Astrocyte of the spinal cord (primary cell): Measurements from ENCODE around the gene NTHL1.

ENCODE experiments used
- DNase-seq: peaks from one replicate; pipeline ENCODE4 v3.0.0; 2011; ENCODE audit warnings: low read depth, low spot score
- H3K4me3 ChIP-seq: 2 replicates; pipeline ENCODE4 v1.5.1; 2011; ENCODE audit warnings: low read depth, mild to moderate bottlenecking, low read length, moderate library complexity
- in situ Hi-C: cut with HindIII; loops from 2 replicates; pipeline ENCODE4 v1.10.0; 2017; ENCODE audit warnings: low sequenced_read_pairs
- TF ChIP-seq, protein P1 (sequence below): IDR thresholded peaks from 2 replicates; pipeline ENCODE4 v1.5.1; 2012; ENCODE audit warnings: low read depth, mild to moderate bottlenecking, low read length, inconsistent platforms

Gene NTHL1

GRCh38 chr16:2092256-2092620, 44.6 kb upstream of the NTHL1 start:
- H3K4me3 ChIP-seq: no peak overlapping the region
- in situ Hi-C loops: no loop called here
- TF ChIP-seq, protein P1, sequence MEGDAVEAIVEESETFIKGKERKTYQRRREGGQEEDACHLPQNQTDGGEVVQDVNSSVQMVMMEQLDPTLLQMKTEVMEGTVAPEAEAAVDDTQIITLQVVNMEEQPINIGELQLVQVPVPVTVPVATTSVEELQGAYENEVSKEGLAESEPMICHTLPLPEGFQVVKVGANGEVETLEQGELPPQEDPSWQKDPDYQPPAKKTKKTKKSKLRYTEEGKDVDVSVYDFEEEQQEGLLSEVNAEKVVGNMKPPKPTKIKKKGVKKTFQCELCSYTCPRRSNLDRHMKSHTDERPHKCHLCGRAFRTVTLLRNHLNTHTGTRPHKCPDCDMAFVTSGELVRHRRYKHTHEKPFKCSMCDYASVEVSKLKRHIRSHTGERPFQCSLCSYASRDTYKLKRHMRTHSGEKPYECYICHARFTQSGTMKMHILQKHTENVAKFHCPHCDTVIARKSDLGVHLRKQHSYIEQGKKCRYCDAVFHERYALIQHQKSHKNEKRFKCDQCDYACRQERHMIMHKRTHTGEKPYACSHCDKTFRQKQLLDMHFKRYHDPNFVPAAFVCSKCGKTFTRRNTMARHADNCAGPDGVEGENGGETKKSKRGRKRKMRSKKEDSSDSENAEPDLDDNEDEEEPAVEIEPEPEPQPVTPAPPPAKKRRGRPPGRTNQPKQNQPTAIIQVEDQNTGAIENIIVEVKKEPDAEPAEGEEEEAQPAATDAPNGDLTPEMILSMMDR: no peak
- no peak for DNase-seq

GRCh38 chr16:2091547-2092255, 44.1 kb upstream of the NTHL1 start:
- DNase-seq: no peak
- H3K4me3 ChIP-seq: no peak overlapping the region
- TF ChIP-seq, protein P1: no peak
- in situ Hi-C loops: no loop called here

DNA sequence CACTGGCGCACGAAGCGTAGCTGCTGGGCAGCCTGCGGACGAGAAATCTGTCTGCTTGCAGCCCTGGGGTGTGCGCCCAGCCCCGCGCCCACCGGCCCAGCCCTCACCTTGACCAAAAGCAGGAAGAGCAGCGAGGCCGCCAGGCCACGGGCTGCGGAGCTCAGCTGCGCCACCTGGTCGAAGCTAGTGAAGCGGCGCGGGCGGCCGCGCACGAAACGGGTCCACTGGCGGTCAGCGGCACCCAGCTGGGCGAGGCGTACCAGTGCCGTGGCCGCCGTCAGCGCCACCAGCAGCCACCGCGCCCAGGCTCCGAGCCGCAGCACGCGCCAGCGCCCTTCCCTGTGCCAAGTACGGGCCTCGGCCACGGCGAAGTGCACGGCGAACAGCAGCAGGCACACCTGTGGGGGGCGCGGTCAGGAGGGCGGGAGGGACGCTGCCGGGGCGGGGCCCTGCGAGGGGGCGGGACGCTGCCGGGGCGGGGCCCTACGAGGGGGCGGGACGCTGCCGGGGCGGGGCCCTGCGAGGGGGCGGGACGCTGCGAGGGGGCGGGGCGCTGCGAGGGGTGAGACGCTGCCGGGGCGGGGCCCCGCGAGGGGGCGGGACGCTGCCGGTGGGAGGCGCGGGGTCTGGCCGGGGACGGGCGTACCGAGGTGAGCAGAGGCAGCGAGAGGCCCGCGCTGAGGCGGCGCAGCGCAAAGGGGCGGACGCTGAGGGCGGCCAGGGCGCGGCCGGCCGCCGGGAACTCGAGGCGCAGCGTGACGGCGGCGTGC, 43.3 kb upstream of the NTHL1 start:
- no peak overlapping the region for H3K4me3 ChIP-seq
- TF ChIP-seq, protein P1: no peak
- in situ Hi-C loops: no loop called here
- DNase-seq: peak; percentile 46

- H3K4me3 ChIP-seq: no peak overlapping the region
- TF ChIP-seq, protein P1: no peak
- in situ Hi-C loops: no loop called here
- DNase-seq: no peak
These were observed 42.8 kb upstream of the NTHL1 start for GRCh38 chr16:2090481-2090776.

GRCh38 chr16:2089706-2090480, 42.3 kb upstream of the NTHL1 start:
- DNase-seq: no peak
- in situ Hi-C loops: no loop called here
- TF ChIP-seq, protein P1: no peak
- H3K4me3 ChIP-seq: no peak overlapping the region

- no peak overlapping the region for H3K4me3 ChIP-seq
- in situ Hi-C loops: no loop called here
- no peak for DNase-seq
- TF ChIP-seq, protein P1: no peak
These were observed 41.2 kb upstream of the NTHL1 start for GRCh38 chr16:2088759-2089358.
